SK-N-SH (cell line): ENCODE data around the gene RBM33.

Source experiments
- CTCF ChIP-seq: fragments of 200-600 bp; sonication (generic); IDR thresholded peaks from 2 replicates; pipeline ENCODE4 v1.6.1; 2017; ENCODE audit warnings: antibody characterized with exemption, mild to moderate bottlenecking, moderate library complexity
- EP300 ChIP-seq, 2 experiments: IDR thresholded peaks; 2 replicates each; pipeline versions ENCODE4 v1.4.0 to v1.6.1; 2012; ENCODE audit warnings: borderline replicate concordance in 1 of 2, low read depth in 1 of 2, low read length in 1 of 2
- EZH2phosphoT487 ChIP-seq: fragments of 200-600 bp; sonication (generic); IDR thresholded peaks from 2 replicates; pipeline ENCODE4 v1.6.1; 2017; ENCODE audit warnings: low read depth, mixed run types, mild to moderate bottlenecking, antibody characterized with exemption, moderate library complexity, borderline replicate concordance
- GABPA ChIP-seq: IDR thresholded peaks from 2 replicates; pipeline ENCODE4 v1.4.0; 2012; ENCODE audit warnings: low read depth, mild to moderate bottlenecking
- SIN3A ChIP-seq: IDR thresholded peaks from 2 replicates; pipeline ENCODE4 v1.6.1; 2012; ENCODE audit warnings: low read depth, mild to moderate bottlenecking, low read length, moderate library complexity, borderline replicate concordance
- SMC3 ChIP-seq: IDR thresholded peaks from 2 replicates; pipeline ENCODE4 v1.6.1; 2012; ENCODE audit warnings: low read depth, low read length, improper control_type of control experiment
- TEAD4 ChIP-seq: IDR thresholded peaks from 2 replicates; pipeline ENCODE4 v1.4.0; 2012; ENCODE audit warnings: mild to moderate bottlenecking, borderline replicate concordance; ENCODE audit not compliant: insufficient read depth
- TF ChIP-seq, protein P1 (sequence below): IDR thresholded peaks from 2 replicates; pipeline ENCODE4 v1.4.0; 2012; ENCODE audit warnings: low read depth

- TF ChIP-seq TEAD4 (no peak), CTCF (no peak), GABPA (no peak), EZH2phosphoT487 (no peak), EP300 (IDR thresholded peaks at IDR 0.05; ENCODE audit: borderline replicate concordance in 1 of 2, low read depth in 1 of 2, low read length in 1 of 2) (no peak), SIN3A (no peak), SMC3 (no peak)
- TF ChIP-seq, protein P1, sequence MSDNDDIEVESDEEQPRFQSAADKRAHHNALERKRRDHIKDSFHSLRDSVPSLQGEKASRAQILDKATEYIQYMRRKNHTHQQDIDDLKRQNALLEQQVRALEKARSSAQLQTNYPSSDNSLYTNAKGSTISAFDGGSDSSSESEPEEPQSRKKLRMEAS, result no peak
Observed at GRCh38 chr7:155819186-155819585, 174.7 kb downstream of the RBM33 start.
